Upper lobe of left lung (tissue), 4 donors: ENCODE measurements around the gene CORO7.

Source experiments
- CTCF ChIP-seq, 6 experiments: fragments of 450-650 bp in 4 of 6; fragments of 200-600 bp in 2 of 6; sonication (generic) in 2 of 6; IDR thresholded peaks; one replicate each; pipeline ENCODE4 v1.5.1; 2016 to 2019; ENCODE audit warnings: antibody characterized with exemption in 6 of 6
- EP300 ChIP-seq, 4 donors: sonication (generic); formaldehyde crosslinking; IDR thresholded peaks; one replicate each; pipeline ENCODE4 v1.5.1; 2017; ENCODE audit warnings: antibody characterized with exemption in 4 of 4, control low read depth in 2 of 4
- POLR2A ChIP-seq, 4 donors: fragments of 450-650 bp; IDR thresholded peaks; one replicate each; pipeline ENCODE4 v1.5.1; 2016 to 2017; ENCODE audit warnings: antibody characterized with exemption in 4 of 4, mild to moderate bottlenecking in 2 of 4
- POLR2AphosphoS5 ChIP-seq, 2 donors: sonication (generic); formaldehyde crosslinking; IDR thresholded peaks; one replicate each; pipeline ENCODE4 v1.5.1; 2017; ENCODE audit warnings: antibody characterized with exemption in 2 of 2

- TF ChIP-seq CTCF (IDR thresholded peaks at IDR 0.05) (no peak), EP300 (IDR thresholded peaks at IDR 0.05) (no peak), POLR2AphosphoS5 (IDR thresholded peaks at IDR 0.05) (no peak), POLR2A (IDR thresholded peaks at IDR 0.05) (no peak)
Observed at GRCh38 chr16:4426722-4427372, 10.5 kb upstream of the CORO7 start.
